ENCODE measurements around the gene DENND1C.

DENND1C gene

GRCh38 chr19:6424195-6424938 lies 57.2 kb downstream of the DENND1C start, which contains the start of gene KHSRP:
KHSRP (minus strand) TSS chr19:6424811; CDS start chr19:6424701, 110 bp downstream.
- DNase-seq (ENCODE audit: low read depth, low spot score): no peak

GRCh38 chr19:6423499-6424194 lies 57.9 kb downstream of the DENND1C start:
- DNase-seq (ENCODE audit: low read depth, low spot score): no peak

GRCh38 chr19:6421075-6422014 lies 60.2 kb downstream of the DENND1C start:
- DNase-seq (ENCODE audit: low read depth, low spot score): no peak

GRCh38 chr19:6418562-6418932 lies 63.0 kb downstream of the DENND1C start:
- DNase-seq (ENCODE audit: low read depth, low spot score): no peak

- DNase-seq (ENCODE audit: low read depth, low spot score): no peak
Observed at GRCh38 chr19:6417713-6418561, 63.6 kb downstream of the DENND1C start.

All from iPS DF 19.7 (cell line).